ENCODE results near the gene HAPSTR1. TPM values are rescaled to one million over a fixed set of nuclear protein-coding genes. Genes with fewer than 3 reads are reported as not detected.

The HAPSTR1 gene
- total RNA-seq, 1 donor from 2014 or later, result 51.7 TPM

- peaks cover 10 to 27% (median 16%) of the 10 kb centered on the region in 3 donors for H3K36me3 ChIP-seq (ENCODE audit: control insufficient read depth in 3 of 3, insufficient read depth in 3 of 3, low read length in 3 of 3)
These were observed 11.5 kb downstream of the HAPSTR1 start for GRCh38 chr16:9102943-9103342.

GRCh38 chr16:9103546-9103945, 12.1 kb downstream of the HAPSTR1 start:
- Histone ChIP-seq H3K36me3 (ENCODE audit: control insufficient read depth in 3 of 3, insufficient read depth in 3 of 3, low read length in 3 of 3) (peaks cover 10 to 31% (median 19%) of the 10 kb centered on the region in 3 donors), H3K9me3 (ENCODE audit: control insufficient read depth in 3 of 3, low read length in 3 of 3) (no peaks in the 10 kb centered on the region), H3K27me3 (ENCODE audit: control insufficient read depth in 3 of 3, insufficient read depth in 3 of 3, low read length in 3 of 3) (no peaks in the 10 kb centered on the region), H3K4me1 (ENCODE audit: control insufficient read depth in 3 of 3, insufficient read depth in 3 of 3, low read length in 3 of 3) (peaks cover 43 to 69% (median 51%) of the 10 kb centered on the region in 3 donors), H3K9ac (ENCODE audit: low read depth in 1 of 3, low read length in 3 of 3) (no peak overlapping the region), H3K4me3 (ENCODE audit: low read length in 3 of 3) (no peak overlapping the region), H3K27ac (ENCODE audit: low read depth, low read length) (no peak overlapping the region)

More at GRCh38 chr16:9102943-9103342, 11.5 kb downstream of the HAPSTR1 start:
- Histone ChIP-seq H3K27ac (ENCODE audit: low read depth, low read length) (no peak overlapping the region), H3K27me3 (ENCODE audit: control insufficient read depth in 3 of 3, insufficient read depth in 3 of 3, low read length in 3 of 3) (no peaks in the 10 kb centered on the region), H3K4me1 (ENCODE audit: control insufficient read depth in 3 of 3, insufficient read depth in 3 of 3, low read length in 3 of 3) (peaks cover 46 to 71% (median 51%) of the 10 kb centered on the region in 3 donors), H3K9ac (ENCODE audit: low read depth in 1 of 3, low read length in 3 of 3) (no peak overlapping the region), H3K9me3 (ENCODE audit: control insufficient read depth in 3 of 3, low read length in 3 of 3) (no peaks in the 10 kb centered on the region), H3K4me3 (ENCODE audit: low read length in 3 of 3) (no peak overlapping the region)

GRCh38 chr16:9105189-9105588, 13.7 kb downstream of the HAPSTR1 start:
- peaks cover 10 to 36% (median 23%) of the 10 kb centered on the region in 3 donors for H3K36me3 ChIP-seq (ENCODE audit: control insufficient read depth in 3 of 3, insufficient read depth in 3 of 3, low read length in 3 of 3)
- no peak overlapping the region for H3K9ac ChIP-seq (ENCODE audit: low read depth in 1 of 3, low read length in 3 of 3)
- H3K27ac ChIP-seq (ENCODE audit: low read depth, low read length), result no peak overlapping the region
- peaks cover 41 to 65% (median 55%) of the 10 kb centered on the region in 3 donors for H3K4me1 ChIP-seq (ENCODE audit: control insufficient read depth in 3 of 3, insufficient read depth in 3 of 3, low read length in 3 of 3)
- H3K4me3 ChIP-seq (ENCODE audit: low read length in 3 of 3), result no peak overlapping the region
- no peaks in the 10 kb centered on the region for H3K27me3 ChIP-seq (ENCODE audit: control insufficient read depth in 3 of 3, insufficient read depth in 3 of 3, low read length in 3 of 3)
- no peaks in the 10 kb centered on the region for H3K9me3 ChIP-seq (ENCODE audit: control insufficient read depth in 3 of 3, low read length in 3 of 3)

- H3K4me3 ChIP-seq (ENCODE audit: low read length in 3 of 3), result peak overlapping the region in 2 of 3 donors; percentile 2 to 5
- H3K9me3 ChIP-seq (ENCODE audit: control insufficient read depth in 3 of 3, low read length in 3 of 3), result no peaks in the 10 kb centered on the region
- no peaks in the 10 kb centered on the region for H3K27me3 ChIP-seq (ENCODE audit: control insufficient read depth in 3 of 3, insufficient read depth in 3 of 3, low read length in 3 of 3)
- peaks cover 10 to 36% (median 23%) of the 10 kb centered on the region in 3 donors for H3K36me3 ChIP-seq (ENCODE audit: control insufficient read depth in 3 of 3, insufficient read depth in 3 of 3, low read length in 3 of 3)
- H3K4me1 ChIP-seq (ENCODE audit: control insufficient read depth in 3 of 3, insufficient read depth in 3 of 3, low read length in 3 of 3), result peaks cover 52 to 63% (median 60%) of the 10 kb centered on the region in 3 donors
- H3K27ac ChIP-seq (ENCODE audit: low read depth, low read length), result no peak overlapping the region
- H3K9ac ChIP-seq (ENCODE audit: low read depth in 1 of 3, low read length in 3 of 3), result no peak overlapping the region
These were observed 15.9 kb downstream of the HAPSTR1 start for GRCh38 chr16:9107025-9107970.

- Histone ChIP-seq H3K27me3 (ENCODE audit: control insufficient read depth in 3 of 3, insufficient read depth in 3 of 3, low read length in 3 of 3) (no peaks in the 10 kb centered on the region), H3K9ac (ENCODE audit: low read depth in 1 of 3, low read length in 3 of 3) (peak overlapping the region in 1 of 3 donors; percentile 12), H3K4me3 (ENCODE audit: low read length in 3 of 3) (no peak overlapping the region), H3K27ac (ENCODE audit: low read depth, low read length) (no peak overlapping the region), H3K9me3 (ENCODE audit: control insufficient read depth in 3 of 3, low read length in 3 of 3) (no peaks in the 10 kb centered on the region), H3K36me3 (ENCODE audit: control insufficient read depth in 3 of 3, insufficient read depth in 3 of 3, low read length in 3 of 3) (peaks cover 0 to 25% (median 11%) of the 10 kb centered on the region in 3 donors), H3K4me1 (ENCODE audit: control insufficient read depth in 3 of 3, insufficient read depth in 3 of 3, low read length in 3 of 3) (peaks cover 53 to 64% (median 58%) of the 10 kb centered on the region in 3 donors)
These were observed 17.8 kb downstream of the HAPSTR1 start for GRCh38 chr16:9109255-9109654.

GRCh38 chr16:9112166-9112843, 20.9 kb downstream of the HAPSTR1 start:
- Histone ChIP-seq H3K4me3 (ENCODE audit: low read length in 3 of 3) (peak overlapping the region in 2 of 3 donors; percentile 15 to 17), H3K4me1 (ENCODE audit: control insufficient read depth in 3 of 3, insufficient read depth in 3 of 3, low read length in 3 of 3) (peaks cover 45 to 55% (median 51%) of the 10 kb centered on the region in 3 donors), H3K9me3 (ENCODE audit: control insufficient read depth in 3 of 3, low read length in 3 of 3) (no peaks in the 10 kb centered on the region), H3K9ac (ENCODE audit: low read depth in 1 of 3, low read length in 3 of 3) (peak overlapping the region in 1 of 3 donors; percentile 34), H3K27me3 (ENCODE audit: control insufficient read depth in 3 of 3, insufficient read depth in 3 of 3, low read length in 3 of 3) (no peaks in the 10 kb centered on the region), H3K27ac (ENCODE audit: low read depth, low read length) (no peak overlapping the region), H3K36me3 (ENCODE audit: control insufficient read depth in 3 of 3, insufficient read depth in 3 of 3, low read length in 3 of 3) (peaks cover 4 to 30% (median 15%) of the 10 kb centered on the region in 3 donors)

GRCh38 chr16:9112844-9113186, 21.4 kb downstream of the HAPSTR1 start:
- H3K27me3 ChIP-seq (ENCODE audit: control insufficient read depth in 3 of 3, insufficient read depth in 3 of 3, low read length in 3 of 3), result no peaks in the 10 kb centered on the region
- no peak overlapping the region for H3K27ac ChIP-seq (ENCODE audit: low read depth, low read length)
- no peaks in the 10 kb centered on the region for H3K9me3 ChIP-seq (ENCODE audit: control insufficient read depth in 3 of 3, low read length in 3 of 3)
- no peak overlapping the region for H3K4me3 ChIP-seq (ENCODE audit: low read length in 3 of 3)
- peaks cover 4 to 30% (median 15%) of the 10 kb centered on the region in 3 donors for H3K36me3 ChIP-seq (ENCODE audit: control insufficient read depth in 3 of 3, insufficient read depth in 3 of 3, low read length in 3 of 3)
- no peak overlapping the region for H3K9ac ChIP-seq (ENCODE audit: low read depth in 1 of 3, low read length in 3 of 3)
- H3K4me1 ChIP-seq (ENCODE audit: control insufficient read depth in 3 of 3, insufficient read depth in 3 of 3, low read length in 3 of 3), result peaks cover 45 to 55% (median 52%) of the 10 kb centered on the region in 3 donors

- peaks cover 4 to 22% (median 9%) of the 10 kb centered on the region in 3 donors for H3K36me3 ChIP-seq (ENCODE audit: control insufficient read depth in 3 of 3, insufficient read depth in 3 of 3, low read length in 3 of 3)
- no peak overlapping the region for H3K9ac ChIP-seq (ENCODE audit: low read depth in 1 of 3, low read length in 3 of 3)
- H3K4me3 ChIP-seq (ENCODE audit: low read length in 3 of 3), result no peak overlapping the region
- peaks cover 43 to 56% (median 47%) of the 10 kb centered on the region in 3 donors for H3K4me1 ChIP-seq (ENCODE audit: control insufficient read depth in 3 of 3, insufficient read depth in 3 of 3, low read length in 3 of 3)
- H3K27me3 ChIP-seq (ENCODE audit: control insufficient read depth in 3 of 3, insufficient read depth in 3 of 3, low read length in 3 of 3), result no peaks in the 10 kb centered on the region
- H3K27ac ChIP-seq (ENCODE audit: low read depth, low read length), result no peak overlapping the region
- H3K9me3 ChIP-seq (ENCODE audit: control insufficient read depth in 3 of 3, low read length in 3 of 3), result no peaks in the 10 kb centered on the region
These were observed 22.3 kb downstream of the HAPSTR1 start for GRCh38 chr16:9113707-9114106.

- Histone ChIP-seq H3K36me3 (ENCODE audit: control insufficient read depth in 3 of 3, insufficient read depth in 3 of 3, low read length in 3 of 3) (peaks cover 4 to 20% (median 7%) of the 10 kb centered on the region in 3 donors), H3K4me1 (ENCODE audit: control insufficient read depth in 3 of 3, insufficient read depth in 3 of 3, low read length in 3 of 3) (peaks cover 39 to 53% (median 44%) of the 10 kb centered on the region in 3 donors), H3K9ac (ENCODE audit: low read depth in 1 of 3, low read length in 3 of 3) (no peak overlapping the region), H3K9me3 (ENCODE audit: control insufficient read depth in 3 of 3, low read length in 3 of 3) (no peaks in the 10 kb centered on the region), H3K27ac (ENCODE audit: low read depth, low read length) (no peak overlapping the region), H3K27me3 (ENCODE audit: control insufficient read depth in 3 of 3, insufficient read depth in 3 of 3, low read length in 3 of 3) (no peaks in the 10 kb centered on the region), H3K4me3 (ENCODE audit: low read length in 3 of 3) (no peak overlapping the region)
These were observed 22.7 kb downstream of the HAPSTR1 start for GRCh38 chr16:9114112-9114511.

Measured in skeletal muscle tissue (tissue), 4 donors.